GM12801 (cell line): ENCODE data around the gene NCR2.

Experiments used
- TF ChIP-seq, protein P1 (sequence below): IDR thresholded peaks from one replicate; pipeline ENCODE4 v1.5.1; 2011; ENCODE audit warnings: control low read depth; ENCODE audit not compliant: insufficient read length; ENCODE audit errors: extremely low read depth

NCR2 gene

GRCh38 chr6:41343641-41344187 is 8.3 kb downstream of the NCR2 start:
- TF ChIP-seq, protein P1, sequence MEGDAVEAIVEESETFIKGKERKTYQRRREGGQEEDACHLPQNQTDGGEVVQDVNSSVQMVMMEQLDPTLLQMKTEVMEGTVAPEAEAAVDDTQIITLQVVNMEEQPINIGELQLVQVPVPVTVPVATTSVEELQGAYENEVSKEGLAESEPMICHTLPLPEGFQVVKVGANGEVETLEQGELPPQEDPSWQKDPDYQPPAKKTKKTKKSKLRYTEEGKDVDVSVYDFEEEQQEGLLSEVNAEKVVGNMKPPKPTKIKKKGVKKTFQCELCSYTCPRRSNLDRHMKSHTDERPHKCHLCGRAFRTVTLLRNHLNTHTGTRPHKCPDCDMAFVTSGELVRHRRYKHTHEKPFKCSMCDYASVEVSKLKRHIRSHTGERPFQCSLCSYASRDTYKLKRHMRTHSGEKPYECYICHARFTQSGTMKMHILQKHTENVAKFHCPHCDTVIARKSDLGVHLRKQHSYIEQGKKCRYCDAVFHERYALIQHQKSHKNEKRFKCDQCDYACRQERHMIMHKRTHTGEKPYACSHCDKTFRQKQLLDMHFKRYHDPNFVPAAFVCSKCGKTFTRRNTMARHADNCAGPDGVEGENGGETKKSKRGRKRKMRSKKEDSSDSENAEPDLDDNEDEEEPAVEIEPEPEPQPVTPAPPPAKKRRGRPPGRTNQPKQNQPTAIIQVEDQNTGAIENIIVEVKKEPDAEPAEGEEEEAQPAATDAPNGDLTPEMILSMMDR: no peak

DNA sequence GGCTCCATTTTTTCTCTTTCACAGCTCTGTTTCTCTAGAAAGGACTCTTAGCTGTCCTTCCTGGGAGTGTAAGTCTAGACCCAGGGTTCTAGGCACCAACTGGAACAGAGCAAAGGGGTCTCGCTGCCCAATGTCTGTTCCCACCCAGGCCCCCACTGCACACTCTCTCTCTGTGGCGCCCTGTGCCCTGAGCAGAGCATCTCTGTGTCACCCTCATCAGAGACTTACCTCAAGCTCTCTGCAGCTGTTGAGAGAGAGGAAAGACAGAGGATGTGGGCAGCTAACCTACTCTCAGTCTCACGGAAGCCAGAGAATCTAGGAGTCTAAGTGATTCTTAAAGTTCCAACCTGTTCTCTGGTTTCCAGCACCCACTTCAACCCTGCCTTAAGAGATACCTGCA is 9.5 kb downstream of the NCR2 start:
- TF ChIP-seq, protein P1: no peak

- TF ChIP-seq, protein P1: no peak
Measured at GRCh38 chr6:41345901-41346300, 10.5 kb downstream of the NCR2 start.

GRCh38 chr6:41346441-41346840 is 11.0 kb downstream of the NCR2 start:
- TF ChIP-seq, protein P1: no peak

DNA sequence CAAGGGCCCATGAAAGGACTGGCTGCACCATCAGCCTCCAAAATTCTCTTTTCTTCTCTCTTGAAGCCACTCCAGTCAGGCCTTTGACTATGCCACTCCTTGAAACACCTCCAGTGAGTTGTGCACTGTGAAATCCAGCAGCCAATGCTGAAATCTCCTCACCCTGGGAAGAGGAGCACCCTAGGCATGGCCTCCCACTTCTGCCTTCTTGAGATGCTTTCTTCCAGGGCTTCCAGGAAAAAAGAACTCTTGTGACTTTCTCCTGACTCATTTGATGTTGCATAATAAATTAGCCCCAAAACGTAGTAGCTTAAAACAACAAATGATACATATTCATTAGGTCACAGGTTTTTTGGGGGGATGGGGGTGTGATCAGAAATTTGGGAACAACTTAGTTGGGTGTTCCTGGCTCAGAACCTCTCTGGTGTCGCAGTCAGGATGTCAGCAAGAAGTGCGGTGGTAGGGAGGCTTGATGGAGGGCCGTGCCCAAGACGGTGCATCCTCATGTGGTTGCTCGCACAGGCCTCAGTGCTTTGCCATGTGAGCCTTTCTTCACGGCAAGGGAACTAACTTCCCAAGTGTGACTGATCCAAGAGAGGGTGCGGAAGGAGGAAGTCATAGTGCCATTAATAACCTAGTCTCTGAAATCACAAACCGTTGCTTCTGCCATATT is 12.1 kb downstream of the NCR2 start:
- TF ChIP-seq, protein P1: no peak

GRCh38 chr6:41348934-41349333 is 13.5 kb downstream of the NCR2 start:
- TF ChIP-seq, protein P1: no peak

DNA sequence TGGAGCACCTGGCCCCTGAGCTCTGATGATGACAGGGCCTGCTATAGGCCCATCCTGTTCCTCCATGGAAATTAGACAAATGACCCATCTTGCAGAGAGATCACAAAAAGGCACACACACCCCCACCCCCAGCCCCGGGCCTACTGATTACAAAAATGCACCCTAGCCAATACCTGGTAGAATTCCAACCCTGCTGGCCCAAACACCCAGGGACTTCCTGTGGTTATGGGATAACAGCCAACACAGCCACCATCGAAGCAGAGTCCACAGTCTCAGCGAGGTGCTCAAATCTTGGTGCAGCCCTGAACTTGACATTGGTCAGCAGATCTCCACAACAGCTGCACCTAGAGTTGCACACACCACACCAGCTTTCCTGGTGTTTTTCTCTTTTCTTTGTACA is 17.0 kb downstream of the NCR2 start:
- TF ChIP-seq, protein P1: no peak
